ENCODE data around the gene MAPK8IP3. TPM values are rescaled to one million over a fixed set of nuclear protein-coding genes. Genes with fewer than 3 reads are reported as not detected.

MAPK8IP3 gene
- total RNA-seq, 4 donors from 2014 or later = 78.1 to 456 (median 193) TPM

DNA sequence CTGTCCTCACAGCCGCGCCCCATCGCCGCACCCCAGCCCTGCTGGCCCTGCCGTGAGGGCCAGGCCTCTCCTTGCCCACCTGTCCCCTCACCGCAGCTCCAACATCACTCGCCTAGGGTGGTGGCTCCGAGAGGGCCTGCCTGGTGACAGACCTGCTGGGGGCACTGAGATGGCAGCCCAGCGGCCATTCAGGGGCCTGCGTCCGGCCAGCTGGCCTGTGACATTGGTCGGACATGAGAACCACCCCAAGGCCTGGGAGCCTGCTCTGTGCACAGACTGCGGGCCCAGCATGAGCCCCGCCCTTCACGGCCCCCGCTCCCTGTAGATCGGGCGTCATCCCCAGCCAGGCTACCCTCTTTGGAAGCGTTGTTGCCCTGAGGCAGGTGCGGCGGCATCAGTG is 53.5 kb downstream of the MAPK8IP3 start:
- Histone ChIP-seq H3K4me3 (no peak overlapping the region), H3K4me1 (peaks cover 0 to 9% (median 3%) of the 10 kb centered on the region in 4 donors)
- TF ChIP-seq, protein P1, sequence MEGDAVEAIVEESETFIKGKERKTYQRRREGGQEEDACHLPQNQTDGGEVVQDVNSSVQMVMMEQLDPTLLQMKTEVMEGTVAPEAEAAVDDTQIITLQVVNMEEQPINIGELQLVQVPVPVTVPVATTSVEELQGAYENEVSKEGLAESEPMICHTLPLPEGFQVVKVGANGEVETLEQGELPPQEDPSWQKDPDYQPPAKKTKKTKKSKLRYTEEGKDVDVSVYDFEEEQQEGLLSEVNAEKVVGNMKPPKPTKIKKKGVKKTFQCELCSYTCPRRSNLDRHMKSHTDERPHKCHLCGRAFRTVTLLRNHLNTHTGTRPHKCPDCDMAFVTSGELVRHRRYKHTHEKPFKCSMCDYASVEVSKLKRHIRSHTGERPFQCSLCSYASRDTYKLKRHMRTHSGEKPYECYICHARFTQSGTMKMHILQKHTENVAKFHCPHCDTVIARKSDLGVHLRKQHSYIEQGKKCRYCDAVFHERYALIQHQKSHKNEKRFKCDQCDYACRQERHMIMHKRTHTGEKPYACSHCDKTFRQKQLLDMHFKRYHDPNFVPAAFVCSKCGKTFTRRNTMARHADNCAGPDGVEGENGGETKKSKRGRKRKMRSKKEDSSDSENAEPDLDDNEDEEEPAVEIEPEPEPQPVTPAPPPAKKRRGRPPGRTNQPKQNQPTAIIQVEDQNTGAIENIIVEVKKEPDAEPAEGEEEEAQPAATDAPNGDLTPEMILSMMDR (IDR thresholded peaks at IDR 0.05) = no peak
- TF ChIP-seq POLR2A (IDR thresholded peaks at IDR 0.05) = no peak

GRCh38 chr16:1760911-1761310 is 54.9 kb downstream of the MAPK8IP3 start:
- Histone ChIP-seq H3K36me3 (peaks cover 0 to 69% (median 0%) of the 10 kb centered on the region in 3 donors), H3K4me3 (no peak overlapping the region), H3K27ac (no peak overlapping the region), H3K9me3 (no peaks in the 10 kb centered on the region), H3K27me3 (no peaks in the 10 kb centered on the region), H3K4me1 (peaks cover 0 to 9% (median 3%) of the 10 kb centered on the region in 4 donors)
- TF ChIP-seq, protein P1 (IDR thresholded peaks at IDR 0.05) = no peak
- no peak for TF ChIP-seq POLR2A (IDR thresholded peaks at IDR 0.05)
- DNase-seq = no peak

More for the DNA sequence above, 53.5 kb downstream of the MAPK8IP3 start:
- H3K27me3 ChIP-seq = no peaks in the 10 kb centered on the region
- H3K27ac ChIP-seq = no peak overlapping the region
- H3K36me3 ChIP-seq = peaks cover 0 to 59% (median 0%) of the 10 kb centered on the region in 3 donors
- DNase-seq = peak in 1 of 3 donors; percentile 43
- no peaks in the 10 kb centered on the region for H3K9me3 ChIP-seq

DNA sequence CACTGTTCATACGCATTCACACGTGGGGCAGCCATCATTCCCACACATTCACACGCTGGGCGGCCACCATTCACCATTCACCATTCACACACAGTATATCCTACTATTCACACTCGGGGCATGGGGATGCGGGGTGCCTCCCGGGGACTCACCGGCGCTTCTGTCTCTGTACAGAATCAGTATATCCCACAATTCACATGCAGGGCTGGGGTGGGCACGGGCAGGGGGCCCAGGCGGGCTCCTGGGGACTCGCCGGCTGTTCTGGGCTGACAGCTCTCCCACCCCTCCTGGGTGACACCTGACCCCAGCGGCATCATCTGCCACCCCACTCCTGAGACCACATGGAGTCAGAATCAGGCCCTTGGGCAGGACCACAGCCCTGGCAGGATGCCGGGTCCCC is 55.8 kb downstream of the MAPK8IP3 start:
- H3K4me3 ChIP-seq = no peak overlapping the region
- DNase-seq = no peak
- H3K27me3 ChIP-seq = no peaks in the 10 kb centered on the region
- no peak for TF ChIP-seq POLR2A (IDR thresholded peaks at IDR 0.05)
- TF ChIP-seq, protein P1 (IDR thresholded peaks at IDR 0.05) = no peak
- H3K9me3 ChIP-seq = no peaks in the 10 kb centered on the region
- peaks cover 0 to 78% (median 0%) of the 10 kb centered on the region in 3 donors for H3K36me3 ChIP-seq
- H3K27ac ChIP-seq = no peak overlapping the region
- H3K4me1 ChIP-seq = peaks cover 0 to 9% (median 3%) of the 10 kb centered on the region in 4 donors

DNA sequence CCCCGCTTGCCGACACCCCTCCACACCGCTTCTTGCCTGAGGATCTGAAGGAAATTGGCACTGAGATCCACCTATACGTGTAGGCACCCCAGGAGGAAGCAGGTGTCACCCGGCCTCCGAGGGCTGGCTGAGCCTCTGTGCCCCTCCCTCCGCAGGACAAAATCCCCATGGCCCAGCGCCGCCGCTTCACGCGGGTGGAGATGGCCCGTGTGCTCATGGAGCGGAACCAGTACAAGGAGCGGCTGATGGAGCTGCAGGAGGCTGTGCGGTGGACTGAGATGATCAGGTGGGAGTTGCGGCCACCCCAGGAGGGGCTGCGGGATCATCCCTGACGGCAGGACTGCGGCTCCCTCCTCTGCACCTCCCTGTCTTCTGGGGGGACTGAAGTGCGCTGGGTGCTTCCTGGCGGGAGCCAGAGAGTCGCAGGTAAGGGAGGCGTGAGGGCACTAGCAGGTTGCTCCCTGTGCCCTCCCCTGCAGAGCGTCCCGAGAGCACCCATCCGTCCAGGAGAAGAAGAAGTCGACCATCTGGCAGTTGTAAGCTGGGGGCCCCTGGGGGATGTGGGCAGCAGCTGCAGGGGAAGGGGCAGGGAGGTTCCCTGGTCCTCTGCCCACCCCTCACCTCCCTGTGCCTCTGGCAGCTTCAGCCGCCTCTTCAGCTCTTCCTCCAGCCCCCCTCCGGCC is 56.3 kb downstream of the MAPK8IP3 start:
- TF ChIP-seq, protein P1 (IDR thresholded peaks at IDR 0.05) = no peak
- TF ChIP-seq POLR2A (IDR thresholded peaks at IDR 0.05) = no peak

DNA sequence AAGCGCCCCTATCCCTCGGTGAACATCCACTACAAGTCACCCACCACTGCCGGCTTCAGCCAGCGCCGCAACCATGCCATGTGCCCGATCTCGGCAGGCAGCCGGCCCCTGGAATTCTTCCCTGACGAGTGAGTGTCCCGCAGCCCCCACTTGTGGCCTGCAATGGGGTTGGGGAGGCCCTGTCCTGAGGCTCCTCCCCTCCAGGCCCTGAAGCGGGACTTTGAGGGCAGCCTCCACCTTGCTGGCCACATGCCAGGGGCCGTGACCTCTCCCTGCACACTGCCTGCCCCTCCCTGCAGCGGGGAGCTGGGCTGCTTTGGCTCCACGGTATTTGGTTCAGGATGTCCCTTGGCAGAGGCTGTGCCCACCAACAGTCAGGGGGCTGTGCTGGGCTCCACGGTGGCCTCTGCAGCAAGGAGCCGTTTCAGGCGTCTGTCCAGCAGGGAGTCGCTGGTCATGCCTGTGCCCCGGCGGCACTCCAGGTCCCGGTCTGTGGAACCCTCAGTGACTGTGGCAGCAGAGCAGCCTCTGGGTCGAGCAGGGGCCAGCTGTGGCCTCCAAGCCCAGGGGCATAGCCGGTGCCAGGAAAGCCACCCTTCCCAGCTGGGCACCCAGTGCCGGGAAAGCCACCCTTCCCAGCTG is 57.0 kb downstream of the MAPK8IP3 start:
- peaks cover 0 to 90% (median 0%) of the 10 kb centered on the region in 3 donors for H3K36me3 ChIP-seq
- TF ChIP-seq, protein P1 (IDR thresholded peaks at IDR 0.05) = no peak
- no peak for TF ChIP-seq POLR2A (IDR thresholded peaks at IDR 0.05)
- no peak overlapping the region for H3K4me3 ChIP-seq
- no peak overlapping the region for H3K27ac ChIP-seq
- H3K9me3 ChIP-seq = no peaks in the 10 kb centered on the region
- no peaks in the 10 kb centered on the region for H3K4me1 ChIP-seq
- H3K27me3 ChIP-seq = no peaks in the 10 kb centered on the region
- no peak for DNase-seq

More for the DNA sequence above, 56.3 kb downstream of the MAPK8IP3 start:
- H3K27me3 ChIP-seq = no peaks in the 10 kb centered on the region
- H3K4me1 ChIP-seq = peaks cover 0 to 5% (median 2%) of the 10 kb centered on the region in 4 donors
- no peak overlapping the region for H3K4me3 ChIP-seq
- no peak for DNase-seq
- no peaks in the 10 kb centered on the region for H3K9me3 ChIP-seq
- H3K27ac ChIP-seq = no peak overlapping the region
- H3K36me3 ChIP-seq = peaks cover 0 to 83% (median 0%) of the 10 kb centered on the region in 3 donors

Measured in Peyer's patch (tissue), 4 donors.